ENCODE results near the gene FN3K.
"Not testable (repeated sequence)": the region's sequence is repeated elsewhere in the genome, so short reads cannot be mapped to it uniquely, and the experiment has no call there.

FN3K gene

DNA sequence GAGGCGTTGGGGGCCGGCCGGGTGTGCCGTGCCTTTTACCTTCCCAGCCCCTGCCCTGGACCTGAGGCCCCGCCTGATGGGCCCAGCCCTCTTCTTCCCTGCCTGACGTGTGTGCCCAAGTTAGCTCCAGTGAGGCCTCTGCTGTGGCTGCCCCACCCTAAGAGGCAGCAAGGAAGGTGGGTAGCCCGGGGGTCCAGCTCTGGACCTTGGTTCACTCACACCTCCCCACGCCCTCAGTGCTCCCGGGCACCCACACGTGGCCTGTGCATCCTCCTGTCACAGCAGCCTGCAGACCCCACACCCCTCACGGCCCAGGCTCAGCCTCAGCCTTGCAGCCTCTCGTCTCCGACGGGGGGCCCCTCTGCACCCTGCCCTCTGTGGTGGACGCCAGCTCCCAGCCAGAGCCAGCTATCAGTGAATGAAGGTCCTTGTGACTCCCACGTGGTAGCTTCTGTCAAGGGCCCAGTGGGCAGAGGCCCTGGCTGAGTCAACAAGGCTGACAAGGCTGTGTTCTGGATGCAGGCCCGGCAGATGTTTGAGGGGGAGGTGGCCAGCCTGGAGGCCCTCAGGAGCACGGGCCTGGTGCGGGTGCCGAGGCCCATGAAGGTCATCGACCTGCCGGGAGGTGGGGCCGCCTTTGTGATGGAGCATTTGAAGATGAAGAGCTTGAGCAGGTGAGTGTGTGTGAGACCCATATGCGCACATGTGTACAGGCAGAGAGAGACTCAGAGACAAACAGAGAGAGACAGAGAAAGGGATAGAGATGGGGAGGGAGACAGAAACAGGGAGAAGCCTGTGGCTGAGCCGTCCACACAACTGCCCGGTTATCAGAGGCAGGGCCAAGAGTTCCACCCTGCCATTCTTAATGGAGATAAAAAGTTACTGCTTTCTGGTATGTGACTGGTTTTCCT is 2.8 kb downstream of the FN3K start:
- FAIRE-seq, result no peak

DNA sequence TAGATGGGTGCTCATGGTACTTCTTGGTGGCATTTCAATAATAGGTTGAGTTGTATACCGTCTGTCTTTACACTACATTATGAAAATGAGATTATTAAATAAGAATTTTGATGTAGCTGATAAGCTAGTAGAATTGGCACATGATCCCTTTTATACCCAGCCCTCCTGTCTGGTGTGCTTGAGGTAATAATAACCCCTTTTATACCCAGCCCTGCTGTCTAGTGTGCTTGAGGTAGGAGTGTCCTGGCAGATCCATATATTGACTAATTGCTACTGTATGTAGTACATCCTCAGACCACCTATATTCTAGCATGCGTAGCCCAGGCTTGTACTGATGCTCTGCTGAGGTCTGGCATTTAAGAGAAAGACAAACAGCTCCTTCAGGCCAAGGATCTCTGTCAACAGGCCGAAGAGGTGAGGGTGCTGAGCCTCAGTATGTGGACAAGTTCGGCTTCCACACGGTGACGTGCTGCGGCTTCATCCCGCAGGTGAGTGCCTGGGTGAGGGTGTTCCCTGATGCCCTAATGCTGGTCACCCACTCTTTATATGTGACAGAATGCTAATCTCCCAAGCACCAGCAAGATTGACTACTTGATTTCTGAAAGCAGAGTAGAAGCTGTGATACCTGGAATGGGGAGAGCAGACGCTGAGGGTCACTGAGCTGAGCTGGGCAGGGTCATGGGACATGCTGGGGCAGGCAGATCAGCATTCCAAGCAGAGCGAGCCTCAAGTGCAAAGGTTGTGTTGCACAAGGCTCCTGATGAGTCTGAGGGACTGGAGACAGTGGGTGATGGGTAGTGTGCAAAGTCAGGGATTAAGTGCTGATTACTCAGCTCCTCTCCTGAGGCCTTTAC is 5.7 kb downstream of the FN3K start:
- FAIRE-seq, result no peak

DNA sequence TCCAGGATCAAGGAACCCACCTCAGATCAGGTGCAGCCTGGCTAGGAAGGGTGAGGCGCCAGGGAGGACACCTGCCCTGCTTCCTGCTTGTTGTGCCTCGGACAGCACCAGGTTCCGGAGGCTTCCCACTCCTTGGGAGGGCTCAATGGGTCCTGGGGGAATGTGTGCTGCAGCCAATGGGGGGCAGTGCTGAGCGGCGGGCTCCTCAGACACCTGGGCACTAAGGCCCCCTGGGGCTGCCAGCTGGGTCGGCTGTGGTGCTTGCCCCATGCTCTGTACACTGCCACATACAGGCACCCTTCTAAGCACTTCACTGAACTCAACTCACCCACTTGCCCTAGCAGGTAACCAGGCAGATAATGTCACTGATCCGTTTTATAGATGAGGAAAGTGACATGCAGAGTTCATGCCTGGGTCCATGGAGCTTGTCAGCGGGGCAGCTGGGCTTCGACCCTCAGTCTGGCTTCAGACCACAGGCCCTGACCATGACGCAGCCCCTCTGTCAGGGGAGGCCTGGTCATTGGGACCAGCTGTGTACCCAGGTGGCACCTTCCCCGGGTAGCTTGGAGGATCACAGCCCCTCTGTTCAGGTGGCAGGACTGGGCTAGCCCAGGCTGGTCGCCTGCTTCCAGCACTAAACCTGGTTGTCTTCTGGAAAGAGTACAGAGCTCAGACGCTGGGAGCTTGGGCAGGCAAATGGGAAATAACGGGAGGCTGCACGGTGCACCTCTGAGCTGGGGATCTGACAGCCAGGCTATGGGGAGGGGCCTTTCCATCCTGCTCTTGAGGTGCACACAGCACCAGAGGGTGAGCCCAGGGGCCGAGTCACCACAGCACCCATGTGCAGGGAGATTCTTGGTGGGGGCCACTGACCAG is 8.2 kb downstream of the FN3K start:
- no peak for FAIRE-seq

DNA sequence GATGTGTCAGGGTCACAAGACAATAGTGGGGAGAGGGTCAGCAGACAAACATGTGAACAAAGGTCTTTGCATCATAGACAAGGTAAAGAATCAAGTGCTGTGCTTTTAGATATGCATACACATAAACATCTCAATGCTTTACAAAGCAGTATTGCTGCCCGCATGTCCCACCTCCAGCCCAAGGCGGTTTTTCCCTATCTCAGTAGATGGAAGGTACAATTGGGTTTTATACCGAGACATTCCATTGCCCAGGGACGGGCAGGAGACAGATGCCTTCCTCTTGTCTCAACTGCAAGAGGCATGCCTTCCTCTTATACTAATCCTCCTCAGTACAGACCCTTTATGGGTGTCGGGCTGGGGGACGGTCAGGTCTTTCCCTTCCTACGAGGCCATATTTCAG is 9.3 kb downstream of the FN3K start:
- FAIRE-seq, result not testable (repeated sequence)

DNA sequence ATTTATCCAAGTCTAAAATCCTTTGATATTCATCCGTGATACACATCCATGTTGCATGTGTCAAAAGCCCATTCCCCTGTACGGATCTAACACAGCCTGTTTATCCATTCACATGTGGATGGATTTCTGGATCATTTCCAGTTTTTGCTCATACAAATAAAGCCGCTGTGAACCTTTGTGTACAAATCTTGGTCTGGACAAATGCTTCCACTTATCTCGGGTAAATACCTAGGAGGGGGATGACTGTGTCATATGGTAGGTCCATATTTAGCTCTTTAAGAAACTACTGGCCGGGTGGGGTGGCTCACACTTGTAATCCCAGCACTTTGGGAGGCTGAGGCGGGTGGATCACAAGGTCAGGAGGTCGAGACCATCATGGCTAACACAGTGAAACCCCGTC is 10.1 kb downstream of the FN3K start:
- no peak for FAIRE-seq

DNA sequence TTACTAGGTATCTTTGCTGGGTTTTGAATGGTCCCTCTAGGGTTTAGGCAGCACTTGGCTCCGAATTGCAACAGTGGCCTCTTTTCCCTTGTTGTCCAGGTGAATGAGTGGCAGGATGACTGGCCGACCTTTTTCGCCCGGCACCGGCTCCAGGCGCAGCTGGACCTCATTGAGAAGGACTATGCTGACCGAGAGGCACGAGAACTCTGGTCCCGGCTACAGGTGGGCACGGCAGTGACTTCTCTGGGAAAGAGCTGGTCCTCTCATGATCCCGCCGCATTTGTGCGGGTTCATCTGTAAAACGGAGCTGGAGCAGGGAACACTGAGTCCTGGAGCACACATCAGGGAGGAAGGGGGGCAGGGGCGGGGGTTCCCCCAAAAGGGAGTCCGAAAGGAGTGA is 13.3 kb downstream of the FN3K start:
- FAIRE-seq, result no peak

DNA sequence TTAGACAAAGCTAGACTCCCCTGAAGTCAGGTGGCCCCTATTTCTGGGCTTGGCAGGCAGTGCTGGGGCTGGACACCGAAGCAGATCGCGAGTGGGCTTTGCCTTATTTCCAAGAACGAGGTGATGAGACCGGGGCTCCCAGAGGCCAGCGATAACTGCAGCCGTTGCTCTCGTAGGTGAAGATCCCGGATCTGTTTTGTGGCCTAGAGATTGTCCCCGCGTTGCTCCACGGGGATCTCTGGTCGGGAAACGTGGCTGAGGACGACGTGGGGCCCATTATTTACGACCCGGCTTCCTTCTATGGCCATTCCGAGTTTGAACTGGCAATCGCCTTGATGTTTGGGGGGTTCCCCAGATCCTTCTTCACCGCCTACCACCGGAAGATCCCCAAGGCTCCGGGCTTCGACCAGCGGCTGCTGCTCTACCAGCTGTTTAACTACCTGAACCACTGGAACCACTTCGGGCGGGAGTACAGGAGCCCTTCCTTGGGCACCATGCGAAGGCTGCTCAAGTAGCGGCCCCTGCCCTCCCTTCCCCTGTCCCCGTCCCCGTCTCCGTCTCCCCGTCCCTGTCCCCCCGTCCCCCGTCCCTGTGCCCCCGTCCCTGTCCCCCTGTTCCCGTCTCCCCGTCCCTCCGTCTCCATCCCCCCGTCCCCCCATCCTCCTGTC is 15.0 kb downstream of the FN3K start:
- no peak for FAIRE-seq

DNA sequence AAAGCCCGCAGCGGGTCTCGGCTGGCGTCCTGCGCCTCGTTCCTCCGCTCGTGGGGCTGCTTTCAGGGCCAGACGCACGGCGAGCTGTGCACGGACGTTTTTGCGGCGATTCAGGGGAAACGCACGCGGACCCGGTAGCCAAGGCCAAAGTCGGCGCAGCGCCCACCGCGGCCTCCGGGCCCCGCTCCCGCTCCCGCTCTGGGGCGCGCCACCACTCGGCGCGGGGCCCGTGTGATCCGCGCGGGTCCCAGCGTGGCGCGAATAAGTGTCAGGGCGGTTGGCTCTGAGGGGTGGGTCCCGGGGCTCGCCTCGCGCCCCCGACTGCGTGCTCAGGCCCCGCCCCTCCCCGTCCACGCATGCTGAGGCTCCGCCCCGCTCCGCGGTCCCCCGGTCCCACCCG is 15.8 kb downstream of the FN3K start:
- no peak for FAIRE-seq

DNA sequence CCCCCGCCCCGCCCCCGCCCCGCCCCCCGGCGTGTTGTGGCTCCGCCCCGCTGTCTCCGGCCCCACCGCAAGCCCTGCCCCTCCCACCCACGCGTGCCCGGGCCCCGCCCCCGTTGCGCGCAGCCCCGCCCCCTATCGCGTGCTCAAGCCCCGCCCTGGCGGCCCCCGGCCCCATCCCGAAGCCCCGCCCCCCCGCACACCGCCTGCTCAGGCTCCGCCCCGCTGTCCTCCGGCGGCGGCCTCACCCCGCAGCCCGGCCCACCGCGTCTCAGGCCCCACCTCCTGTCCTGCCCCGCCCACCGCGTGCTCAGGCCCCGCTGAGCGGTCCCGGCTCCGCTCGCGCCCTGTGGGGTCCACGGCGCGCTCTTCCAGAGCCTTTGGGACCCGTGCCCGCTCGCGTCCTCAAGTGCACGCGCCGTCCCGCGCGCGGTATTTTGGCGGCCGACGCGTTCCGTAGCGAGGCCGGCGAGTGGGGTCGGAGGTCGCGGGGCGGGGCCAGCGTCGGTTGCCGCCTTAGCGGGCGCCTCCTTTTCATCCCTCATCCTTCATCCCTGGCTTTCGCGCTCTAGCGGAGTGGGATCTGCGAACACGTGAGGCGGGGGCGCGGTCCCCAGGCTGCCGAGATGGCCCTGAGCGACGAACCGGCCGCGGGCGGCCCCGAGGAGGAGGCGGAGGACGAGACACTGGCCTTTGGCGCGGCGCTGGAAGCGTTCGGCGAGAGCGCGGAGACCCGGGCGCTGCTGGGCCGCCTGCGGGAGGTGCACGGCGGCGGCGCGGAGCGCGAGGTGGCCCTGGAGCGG is 16.4 kb downstream of the FN3K start, which contains the start of gene TBCD:
TSS of gene TBCD (plus strand) at position 495 of the 800 bp plus-strand sequence. CDS start at position 624, 129 bp downstream.
- FAIRE-seq, result no peak

DNA sequence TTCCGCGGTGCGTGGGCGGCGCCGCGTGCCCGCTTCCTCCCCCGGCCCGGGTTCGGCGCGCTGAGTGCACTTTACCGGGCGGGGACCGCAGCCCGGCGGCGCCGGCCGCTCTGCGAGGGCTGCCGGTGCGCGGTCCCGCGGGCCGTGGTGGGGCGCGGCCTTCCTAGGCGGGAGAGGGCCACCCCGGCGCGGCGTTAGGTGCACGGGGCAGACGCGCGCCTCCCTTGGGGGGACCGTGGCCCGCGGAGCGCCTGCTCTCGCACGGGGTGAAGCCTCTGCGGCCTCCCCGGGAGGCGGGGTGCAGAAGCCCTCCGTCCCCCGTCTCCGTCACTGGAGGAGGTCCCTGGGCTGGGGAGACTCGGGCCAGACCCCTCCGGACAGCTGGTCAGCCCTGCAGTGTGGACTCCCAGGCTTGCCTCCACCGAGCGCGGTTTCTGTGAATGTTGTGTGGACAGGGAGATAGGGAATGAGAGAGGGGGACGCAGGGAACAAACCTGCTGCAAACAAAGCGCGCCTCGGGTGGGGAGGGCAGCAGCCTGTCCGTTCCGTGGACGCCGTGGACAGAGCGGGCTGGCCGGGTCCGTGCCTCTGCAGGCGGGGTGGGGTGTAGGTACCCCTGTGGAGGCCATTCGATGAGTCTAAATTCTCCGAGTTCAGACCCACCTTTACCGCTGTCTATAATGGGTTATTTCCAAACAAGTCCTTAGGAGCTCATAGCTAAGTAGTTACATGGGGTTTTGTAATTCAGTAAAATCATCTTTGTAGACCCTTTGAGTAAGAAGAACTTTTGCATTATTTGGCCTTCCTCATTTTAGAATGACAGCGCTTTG is 17.2 kb downstream of the FN3K start:
- FAIRE-seq, result no peak

DNA sequence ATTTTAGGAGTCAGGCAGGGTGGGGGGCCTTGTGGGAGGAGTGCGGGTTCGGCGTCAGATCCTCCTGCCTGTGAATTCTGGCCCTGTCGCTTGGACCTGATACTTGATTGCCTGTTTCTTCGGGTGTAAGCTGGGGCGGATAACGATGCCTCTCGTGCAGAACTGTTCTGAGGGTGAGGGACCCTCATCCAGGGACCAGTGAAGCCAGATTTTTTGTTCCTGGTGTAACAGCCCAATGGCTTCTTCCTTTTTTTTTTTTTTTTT is 17.7 kb downstream of the FN3K start:
- FAIRE-seq, result no peak

DNA sequence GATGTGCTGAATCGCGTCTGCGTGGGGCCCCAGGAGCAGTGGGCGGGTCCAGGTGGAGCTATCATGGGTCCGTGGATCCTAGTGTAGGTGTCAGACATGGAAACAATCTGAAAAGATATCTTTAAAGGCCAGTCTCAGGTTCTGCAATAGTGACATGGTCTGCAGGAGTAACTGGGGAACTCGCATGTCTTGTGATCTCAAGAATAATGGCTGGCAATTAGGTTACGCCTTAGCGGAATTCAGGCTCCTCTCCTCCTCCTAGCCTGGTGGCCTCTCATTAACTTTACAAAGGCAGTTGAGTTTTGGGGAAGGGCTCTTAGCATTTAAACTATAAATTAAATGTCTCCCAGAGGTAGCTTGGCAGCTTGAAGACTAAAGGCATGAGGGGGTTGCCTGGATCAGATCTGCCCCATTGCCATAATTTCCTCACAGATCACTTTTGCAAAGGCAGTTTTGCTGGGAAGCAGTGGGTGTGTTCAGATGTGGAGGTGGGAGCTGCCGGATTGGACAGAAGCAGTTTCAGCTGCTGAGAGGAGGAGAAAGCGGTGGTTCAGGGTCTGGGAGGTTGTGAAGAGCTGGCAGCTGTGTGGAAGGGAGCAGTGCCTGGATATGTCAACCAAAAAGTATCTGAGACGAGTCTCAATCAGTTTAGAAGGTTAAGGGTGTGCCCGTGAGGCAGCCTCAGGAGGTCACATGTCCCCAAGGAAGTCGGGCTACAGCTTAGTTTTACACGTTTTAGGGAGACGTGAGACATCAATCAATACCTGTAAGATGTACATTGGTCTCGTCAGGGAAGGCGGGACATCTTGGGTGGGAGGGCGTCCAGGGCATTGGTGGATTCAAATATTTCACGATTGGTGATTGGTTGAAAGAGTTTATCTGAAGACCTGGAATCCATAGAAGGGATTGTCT is 19.1 kb downstream of the FN3K start:
- FAIRE-seq, result no peak

DNA sequence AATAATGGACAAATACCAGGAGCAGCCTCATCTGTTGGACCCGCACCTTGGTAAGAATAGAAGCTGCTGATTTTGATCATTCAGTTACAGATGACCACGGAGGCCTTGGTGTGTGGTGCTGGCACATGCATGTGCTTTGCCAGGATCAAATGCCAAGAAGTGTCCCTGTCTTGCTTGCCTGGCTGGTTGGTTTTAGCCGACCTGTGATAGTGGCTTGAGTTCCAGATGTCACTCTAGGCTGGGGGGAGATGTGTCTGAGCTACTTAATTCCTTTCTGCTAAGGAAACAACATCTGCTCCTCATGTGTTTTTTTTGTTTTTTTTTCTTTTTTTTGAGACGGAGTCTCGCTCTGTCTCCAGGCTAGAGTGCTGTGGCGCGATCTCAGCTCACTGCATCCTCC is 20.8 kb downstream of the FN3K start:
- no peak for FAIRE-seq

DNA sequence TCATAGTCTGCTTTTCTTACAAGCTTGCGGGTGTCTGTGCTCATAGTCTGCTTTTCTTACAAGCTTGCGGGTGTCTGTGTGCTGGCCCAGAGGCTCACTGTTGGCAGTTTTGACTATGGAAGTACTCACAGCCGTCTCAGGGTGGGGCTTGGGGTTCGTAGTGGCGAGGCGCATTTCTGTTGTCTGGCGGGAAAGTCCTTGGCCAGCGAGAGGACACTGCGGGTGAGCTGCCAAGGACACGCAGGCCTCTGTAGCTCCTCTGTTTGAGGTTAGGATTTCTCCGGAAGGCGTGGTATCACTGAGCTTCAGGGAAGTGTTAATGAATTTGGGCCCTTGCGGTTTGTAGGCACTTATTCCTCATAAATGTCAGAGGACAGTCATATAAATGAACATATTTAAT is 30.0 kb downstream of the FN3K start:
- no peak for FAIRE-seq

DNA sequence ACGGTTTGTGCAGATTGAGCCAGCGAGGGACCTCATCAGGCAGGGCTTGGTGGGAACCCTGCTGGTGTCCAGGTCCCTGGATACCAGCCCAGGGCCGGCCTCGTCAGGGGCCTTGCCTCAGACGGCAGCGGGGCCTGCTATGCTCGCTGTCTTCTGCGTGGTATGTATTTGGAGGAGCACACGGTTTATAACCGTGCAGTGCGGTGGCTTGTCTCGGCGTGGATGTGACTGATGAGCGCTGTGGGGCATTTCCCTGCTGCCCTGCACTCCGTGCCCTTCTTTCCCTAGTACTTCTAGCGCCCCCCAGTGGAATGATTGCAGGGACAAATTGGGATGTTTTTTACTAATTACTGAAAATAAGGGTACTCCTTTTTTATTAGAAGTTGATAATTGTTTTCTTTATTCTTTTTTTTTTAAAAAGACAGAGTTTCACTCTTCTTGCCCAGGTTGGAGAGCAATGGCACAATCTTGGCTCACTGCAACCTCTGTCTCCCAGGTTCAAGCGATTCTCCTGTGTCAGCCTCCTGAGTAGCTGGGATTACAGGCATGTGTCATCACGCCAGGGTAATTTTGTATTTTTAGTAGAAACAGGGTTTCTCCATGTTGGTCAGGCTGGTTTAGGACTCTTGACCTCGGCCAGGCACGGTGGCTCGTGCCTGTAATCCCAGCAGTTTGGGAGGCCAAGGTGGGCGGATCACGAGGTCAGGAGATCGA is 31.8 kb downstream of the FN3K start:
- no peak for FAIRE-seq

DNA sequence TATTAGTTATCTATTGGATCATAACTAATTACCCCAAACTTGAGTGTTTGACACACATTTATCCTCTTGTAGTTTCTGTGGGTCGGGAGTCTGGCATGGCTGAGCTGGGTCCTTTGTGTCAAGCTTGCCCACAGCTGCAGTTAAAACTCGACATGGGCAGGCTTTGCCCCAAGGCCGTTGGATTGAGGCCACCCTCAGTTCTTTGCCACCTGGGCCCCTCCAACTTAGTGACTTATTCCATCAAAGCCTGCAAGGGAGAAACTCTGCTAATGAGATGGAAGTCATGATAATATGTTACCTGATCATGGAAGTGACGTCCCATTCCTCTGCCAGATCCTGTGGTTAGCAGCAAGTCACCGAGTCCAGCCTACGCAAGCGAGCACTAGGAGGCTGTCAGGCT is 33.6 kb downstream of the FN3K start:
- no peak for FAIRE-seq

DNA sequence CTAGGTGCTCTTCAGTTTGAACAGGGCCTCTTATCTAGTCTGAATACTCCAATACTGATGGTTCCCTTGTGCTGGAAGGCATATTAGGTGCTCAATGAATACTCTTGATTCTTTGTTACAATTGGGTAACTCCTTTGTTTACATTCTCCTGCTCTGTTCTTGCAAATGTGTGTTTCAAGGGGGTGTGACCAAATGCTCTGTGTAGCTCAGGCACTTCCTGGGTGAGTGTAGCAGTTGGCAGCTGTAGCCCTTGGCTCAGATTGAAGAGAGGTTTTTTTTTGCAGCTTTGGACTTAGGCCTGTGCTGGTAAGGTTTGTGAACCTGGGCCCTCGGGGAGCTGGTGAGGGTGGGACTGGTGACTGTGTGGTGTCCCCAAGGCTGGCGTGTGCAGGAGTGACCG is 36.6 kb downstream of the FN3K start:
- no peak for FAIRE-seq

DNA sequence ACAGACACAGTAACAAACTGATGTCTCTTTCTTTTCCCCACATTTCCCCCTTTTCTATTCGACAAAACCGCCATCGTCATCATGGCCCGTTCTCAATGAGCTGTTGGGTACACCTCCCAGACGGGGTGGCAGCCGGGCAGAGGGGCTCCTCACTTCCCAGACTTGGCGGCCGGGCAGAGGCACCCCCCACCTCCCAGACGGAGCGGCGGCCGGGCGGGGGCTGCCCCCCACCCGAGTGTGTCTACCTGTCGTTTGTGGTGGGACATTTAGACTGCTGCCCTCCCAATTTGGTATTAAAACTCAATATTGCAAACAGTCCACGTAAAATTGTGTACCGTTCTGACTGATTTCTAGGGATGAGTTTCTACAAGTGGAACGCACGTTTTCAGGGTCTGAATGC is 39.0 kb downstream of the FN3K start:
- not testable (repeated sequence) for FAIRE-seq

Data from colon (tissue), 2 donors.